ENCODE data around the gene RBP3. TPM values are rescaled to one million over a fixed set of nuclear protein-coding genes. Genes with fewer than 3 reads are reported as not detected.

RBP3 gene
- total and polyA plus RNA-seq, 2 donors (not counting 1 experiment from before 2014, with no cell fraction given): not detected

DNA sequence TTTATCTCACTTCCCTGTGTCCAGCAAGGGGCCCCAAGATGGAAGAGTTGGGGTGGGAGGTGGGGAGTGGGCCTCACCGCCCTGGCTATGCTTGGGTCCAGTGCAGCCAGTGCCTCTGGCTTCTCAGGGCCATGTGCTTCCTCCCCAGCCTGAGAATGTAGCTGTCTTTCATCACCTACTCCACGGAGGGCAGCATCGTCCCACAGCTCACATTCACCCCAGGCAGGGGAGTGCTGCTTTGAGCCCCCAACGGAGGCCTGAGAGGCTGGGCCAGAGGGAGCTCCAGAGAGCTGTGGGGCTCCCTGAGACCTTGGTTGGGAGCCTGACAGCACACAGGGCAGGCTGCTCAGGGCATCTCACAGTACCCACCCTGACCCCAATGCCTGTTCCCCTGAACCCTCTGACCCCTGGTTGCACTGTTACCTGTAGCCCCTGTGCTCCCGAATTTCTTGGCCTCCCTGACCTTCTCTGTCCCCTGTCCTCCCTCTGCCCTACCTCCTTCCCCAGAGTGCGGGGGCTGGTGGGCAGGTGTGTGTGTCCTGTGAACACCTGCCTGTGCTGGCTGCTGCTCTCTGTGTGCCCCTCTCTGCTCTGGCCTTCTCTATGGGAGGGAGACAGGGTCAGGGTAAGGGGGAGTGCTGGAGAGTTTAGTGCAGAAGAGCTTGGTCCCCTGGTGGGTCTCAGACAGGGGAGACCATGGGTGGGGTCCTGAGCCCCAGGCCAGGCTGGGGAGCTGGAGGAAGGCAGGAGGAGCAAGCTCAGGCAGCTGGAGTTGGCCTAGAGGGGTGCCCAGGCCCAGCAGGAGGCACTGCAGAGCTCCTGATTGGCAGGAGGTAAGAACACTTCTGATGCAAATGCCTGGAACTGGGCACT, 55.5 kb downstream of the RBP3 start:
- Histone ChIP-seq H3K27me3 (ENCODE audit: control insufficient read depth, insufficient read depth, low read length) (no peaks in the 10 kb centered on the region), H3K4me3 (replicated peaks in 1 of 4; ENCODE audit: control extremely low read depth in 1 of 4, insufficient read depth in 1 of 4, low read depth in 3 of 4, low read length in 4 of 4) (no peak overlapping the region), H3K9me3 (ENCODE audit: control insufficient read depth, insufficient read depth, low read depth, low read length) (no peaks in the 10 kb centered on the region), H3K36me3 (ENCODE audit: control insufficient read depth, insufficient read depth, low read length) (no peaks in the 10 kb centered on the region), H3K4me2 (ENCODE audit: extremely low read depth, insufficient read depth, low read length) (peak overlapping the region; percentile 46), H3K79me2 (ENCODE audit: control insufficient read depth, insufficient read depth, low read length) (no peaks in the 10 kb centered on the region), H4K20me1 (ENCODE audit: control insufficient read depth, extremely low read depth, insufficient read depth, low read length) (no peaks in the 10 kb centered on the region), H2AFZ (ENCODE audit: low read length) (no peak overlapping the region), H3K27ac (ENCODE audit: insufficient read depth, low read length) (peak overlapping the region; percentile 22), H3K9ac (ENCODE audit: insufficient read depth, low read length) (no peak overlapping the region), H3K4me1 (ENCODE audit: control insufficient read depth, extremely low read depth, insufficient read depth, low read length) (peaks cover 16% of the 10 kb centered on the region)
- no peak for TF ChIP-seq EZH2 (IDR thresholded peaks at IDR 0.05; ENCODE audit: low read length, missing control alignments)
- TF ChIP-seq, protein P1, sequence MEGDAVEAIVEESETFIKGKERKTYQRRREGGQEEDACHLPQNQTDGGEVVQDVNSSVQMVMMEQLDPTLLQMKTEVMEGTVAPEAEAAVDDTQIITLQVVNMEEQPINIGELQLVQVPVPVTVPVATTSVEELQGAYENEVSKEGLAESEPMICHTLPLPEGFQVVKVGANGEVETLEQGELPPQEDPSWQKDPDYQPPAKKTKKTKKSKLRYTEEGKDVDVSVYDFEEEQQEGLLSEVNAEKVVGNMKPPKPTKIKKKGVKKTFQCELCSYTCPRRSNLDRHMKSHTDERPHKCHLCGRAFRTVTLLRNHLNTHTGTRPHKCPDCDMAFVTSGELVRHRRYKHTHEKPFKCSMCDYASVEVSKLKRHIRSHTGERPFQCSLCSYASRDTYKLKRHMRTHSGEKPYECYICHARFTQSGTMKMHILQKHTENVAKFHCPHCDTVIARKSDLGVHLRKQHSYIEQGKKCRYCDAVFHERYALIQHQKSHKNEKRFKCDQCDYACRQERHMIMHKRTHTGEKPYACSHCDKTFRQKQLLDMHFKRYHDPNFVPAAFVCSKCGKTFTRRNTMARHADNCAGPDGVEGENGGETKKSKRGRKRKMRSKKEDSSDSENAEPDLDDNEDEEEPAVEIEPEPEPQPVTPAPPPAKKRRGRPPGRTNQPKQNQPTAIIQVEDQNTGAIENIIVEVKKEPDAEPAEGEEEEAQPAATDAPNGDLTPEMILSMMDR (conservative IDR thresholded peaks at IDR 0.05 in 1 of 2, IDR thresholded peaks at IDR 0.05 in 1 of 2; ENCODE audit: low read depth in 1 of 2, low read length in 2 of 2): no peak
- peak in 1 of 2 donors; percentile 15 for DNase-seq (ENCODE audit: low read depth in 2 of 2)

- Histone ChIP-seq H3K36me3 (ENCODE audit: control insufficient read depth, insufficient read depth, low read length) (no peaks in the 10 kb centered on the region), H3K4me2 (ENCODE audit: extremely low read depth, insufficient read depth, low read length) (no peak overlapping the region), H3K4me3 (replicated peaks in 1 of 4; ENCODE audit: control extremely low read depth in 1 of 4, insufficient read depth in 1 of 4, low read depth in 3 of 4, low read length in 4 of 4) (no peak overlapping the region), H4K20me1 (ENCODE audit: control insufficient read depth, extremely low read depth, insufficient read depth, low read length) (no peaks in the 10 kb centered on the region), H3K9me3 (ENCODE audit: control insufficient read depth, insufficient read depth, low read depth, low read length) (no peaks in the 10 kb centered on the region), H3K9ac (ENCODE audit: insufficient read depth, low read length) (no peak overlapping the region), H3K27ac (ENCODE audit: insufficient read depth, low read length) (no peak overlapping the region), H3K4me1 (ENCODE audit: control insufficient read depth, extremely low read depth, insufficient read depth, low read length) (peaks cover 16% of the 10 kb centered on the region), H3K79me2 (ENCODE audit: control insufficient read depth, insufficient read depth, low read length) (no peaks in the 10 kb centered on the region), H2AFZ (ENCODE audit: low read length) (no peak overlapping the region), H3K27me3 (ENCODE audit: control insufficient read depth, insufficient read depth, low read length) (no peaks in the 10 kb centered on the region)
- no peak for DNase-seq (ENCODE audit: low read depth in 2 of 2)
- TF ChIP-seq, protein P1 (conservative IDR thresholded peaks at IDR 0.05 in 1 of 2, IDR thresholded peaks at IDR 0.05 in 1 of 2; ENCODE audit: low read depth in 1 of 2, low read length in 2 of 2): no peak
- no peak for TF ChIP-seq EZH2 (IDR thresholded peaks at IDR 0.05; ENCODE audit: low read length, missing control alignments)
Measured at GRCh38 chr10:47404446-47404845, 56.3 kb downstream of the RBP3 start.

DNA sequence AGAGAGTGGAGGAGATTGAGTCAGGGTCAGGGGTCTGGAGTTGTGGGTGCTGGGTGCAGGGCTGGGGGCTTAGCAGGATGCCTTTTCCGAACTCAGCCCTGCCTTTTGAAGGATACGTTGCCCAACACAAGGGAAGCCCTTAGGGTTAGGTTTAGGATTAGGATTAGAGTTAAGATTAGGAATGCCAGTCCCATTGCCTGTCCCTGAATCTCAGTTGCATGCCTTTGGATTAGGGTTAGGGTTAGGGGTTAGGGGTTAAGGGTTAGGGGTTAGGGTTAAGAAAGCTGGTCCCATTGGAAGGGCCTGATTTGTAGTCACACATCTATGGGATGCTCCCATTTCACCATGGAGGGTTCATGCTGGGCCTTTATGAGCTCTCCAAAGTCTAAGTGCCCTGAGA, 56.8 kb downstream of the RBP3 start:
- Histone ChIP-seq H3K79me2 (ENCODE audit: control insufficient read depth, insufficient read depth, low read length) (no peaks in the 10 kb centered on the region), H3K4me3 (replicated peaks in 1 of 4; ENCODE audit: control extremely low read depth in 1 of 4, insufficient read depth in 1 of 4, low read depth in 3 of 4, low read length in 4 of 4) (no peak overlapping the region), H3K36me3 (ENCODE audit: control insufficient read depth, insufficient read depth, low read length) (no peaks in the 10 kb centered on the region), H3K27ac (ENCODE audit: insufficient read depth, low read length) (no peak overlapping the region), H3K4me2 (ENCODE audit: extremely low read depth, insufficient read depth, low read length) (no peak overlapping the region), H3K27me3 (ENCODE audit: control insufficient read depth, insufficient read depth, low read length) (no peaks in the 10 kb centered on the region), H4K20me1 (ENCODE audit: control insufficient read depth, extremely low read depth, insufficient read depth, low read length) (no peaks in the 10 kb centered on the region), H3K9me3 (ENCODE audit: control insufficient read depth, insufficient read depth, low read depth, low read length) (no peaks in the 10 kb centered on the region), H2AFZ (ENCODE audit: low read length) (no peak overlapping the region), H3K4me1 (ENCODE audit: control insufficient read depth, extremely low read depth, insufficient read depth, low read length) (peaks cover 16% of the 10 kb centered on the region), H3K9ac (ENCODE audit: insufficient read depth, low read length) (no peak overlapping the region)
- no peak for TF ChIP-seq EZH2 (IDR thresholded peaks at IDR 0.05; ENCODE audit: low read length, missing control alignments)
- TF ChIP-seq, protein P1 (conservative IDR thresholded peaks at IDR 0.05 in 1 of 2, IDR thresholded peaks at IDR 0.05 in 1 of 2; ENCODE audit: low read depth in 1 of 2, low read length in 2 of 2): no peak
- no peak for DNase-seq (ENCODE audit: low read depth in 2 of 2)

Data from fibroblast of lung (primary cell).